Lower leg skin (tissue), 4 donors: ENCODE results near the gene NRIP3. TPM values are rescaled to one million over a fixed set of nuclear protein-coding genes. Genes with fewer than 3 reads are reported as not detected.

ENCODE experiments used
- DNase-seq, 2 donors: peaks; one replicate each; pipeline ENCODE4 v3.0.0-alpha.2; 2019; ENCODE audit warnings: low spot score in 2 of 2
- H3K4me3 ChIP-seq: fragments of 200-600 bp; sonication (generic); 2 replicates; pipeline ENCODE4 v1.5.1; 2017; ENCODE audit warnings: mild to moderate bottlenecking, low read depth; ENCODE audit not compliant: poor library complexity, severe bottlenecking
- CTCF ChIP-seq, 3 donors: fragments of 450-650 bp; IDR thresholded peaks; one replicate each; pipeline ENCODE4 v1.5.1; 2016; ENCODE audit warnings: antibody characterized with exemption in 3 of 3, mild to moderate bottlenecking in 3 of 3, moderate library complexity in 2 of 3
- POLR2A ChIP-seq, 2 donors: fragments of 450-650 bp; IDR thresholded peaks; one replicate each; pipeline ENCODE4 v1.6.1; 2016 to 2017; ENCODE audit warnings: antibody characterized with exemption in 2 of 2, mild to moderate bottlenecking in 1 of 2, moderate library complexity in 1 of 2
- WGBS, 2 donors: methylation state at CpG; one replicate each; pipeline ENCODE4 v1.1.5; 2018; 5-methylcytosine and 5-hydroxymethylcytosine counted together
- intact Hi-C: fragments of 100-400 bp; cut with DNase I; formaldehyde crosslinking; loops from one replicate; pipeline ENCODE4 v1.15.0; 2023; ENCODE audit warnings: low total_unique reads
- total RNA-seq, 4 donors: library from RNA; depleted of rRNA; stranded (reverse); fragments of >200 nt; gene quantifications; one replicate each; pipeline ENCODE4 v1.1.0, GENCODE V29; 2016

The NRIP3 gene
- total RNA-seq, 4 donors from 2014 or later, result 1.3 to 15.6 (median 1.9) TPM

- no peak for DNase-seq
- TF ChIP-seq CTCF (IDR thresholded peaks at IDR 0.05) (no peak), POLR2A (IDR thresholded peaks at IDR 0.05) (no peak)
- no peak overlapping the region for H3K4me3 ChIP-seq
- intact Hi-C loops, result no loop called here
- WGBS, 2 donors, result 50 to 53% methylated on average over 2 of the region's 2 CpGs
Observed at GRCh38 chr11:8961401-8961800, 42.4 kb downstream of the NRIP3 start.

- 26 to 33% methylated on average over 2 of the region's 2 CpGs for WGBS, 2 donors
- DNase-seq, result no peak
- H3K4me3 ChIP-seq, result no peak overlapping the region
Observed at GRCh38 chr11:8959546-8960166, 44.1 kb downstream of the NRIP3 start.

DNA sequence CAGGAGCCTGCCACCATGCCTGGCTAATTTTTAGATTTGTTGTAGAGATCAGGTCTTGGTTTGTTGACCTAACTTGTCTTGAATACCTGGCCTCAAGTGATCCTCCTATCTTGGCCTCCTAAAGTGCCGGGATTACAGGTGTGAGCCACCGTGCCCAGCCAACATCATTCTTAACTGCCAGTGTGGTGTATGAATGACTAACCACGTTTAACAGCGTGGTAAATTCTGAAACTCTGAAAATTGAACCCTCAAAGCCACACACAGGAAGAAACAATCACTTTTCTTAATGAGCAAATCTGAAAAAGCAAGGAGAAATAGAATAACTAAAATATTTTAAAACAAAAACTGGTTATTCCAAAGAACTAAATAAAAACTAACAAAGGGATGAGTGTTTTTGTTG lies 46.9 kb downstream of the NRIP3 start:
- intact Hi-C loops, result loop anchor here (10.0 kb wide), 1 partner anchor 262 kb away; no protein-coding TSS in a partner anchor
- 85 to 92% methylated on average over 4 of the region's 4 CpGs for WGBS, 2 donors

More at GRCh38 chr11:8959546-8960166, 44.1 kb downstream of the NRIP3 start:
- TF ChIP-seq CTCF (IDR thresholded peaks at IDR 0.05), result no peak
- no peak for TF ChIP-seq POLR2A (IDR thresholded peaks at IDR 0.05)
- intact Hi-C loops, result loop anchor here (10.0 kb wide), 1 partner anchor 265 kb away; no protein-coding TSS in a partner anchor

GRCh38 chr11:8948886-8949285 lies 54.9 kb downstream of the NRIP3 start:
- whole genome bisulfite sequencing, 2 donors, result 81 to 90% methylated on average over 3 of the region's 3 CpGs
- TF ChIP-seq POLR2A (IDR thresholded peaks at IDR 0.05), result no peak
- TF ChIP-seq CTCF (IDR thresholded peaks at IDR 0.05), result no peak
- no peak for DNase-seq
- no peak overlapping the region for H3K4me3 ChIP-seq
- intact Hi-C loops, result no loop called here

More for the DNA sequence above, 46.9 kb downstream of the NRIP3 start:
- no peak for TF ChIP-seq CTCF (IDR thresholded peaks at IDR 0.05)
- no peak for TF ChIP-seq POLR2A (IDR thresholded peaks at IDR 0.05)
- DNase-seq, result no peak
- no peak overlapping the region for H3K4me3 ChIP-seq

- H3K4me3 ChIP-seq, result no peak overlapping the region
- TF ChIP-seq POLR2A (IDR thresholded peaks at IDR 0.05) (no peak), CTCF (IDR thresholded peaks at IDR 0.05) (no peak)
- intact Hi-C loops, result no loop called here
- WGBS, 2 donors, result 81 to 89% methylated on average over 4 of the region's 4 CpGs
- no peak for DNase-seq
Observed at GRCh38 chr11:8947230-8947943, 56.4 kb downstream of the NRIP3 start.
